EH (cell line): ENCODE measurements around the gene SLC35F3.
"Not testable (repeated sequence)": the region's sequence is repeated elsewhere in the genome, so short reads cannot be mapped to it uniquely, and the experiment has no call there.

Experiments
- DNase-seq: peaks from one replicate; pipeline ENCODE4 v3.0.0-alpha.2; 2015; ENCODE audit warnings: low read depth

SLC35F3 gene

DNA sequence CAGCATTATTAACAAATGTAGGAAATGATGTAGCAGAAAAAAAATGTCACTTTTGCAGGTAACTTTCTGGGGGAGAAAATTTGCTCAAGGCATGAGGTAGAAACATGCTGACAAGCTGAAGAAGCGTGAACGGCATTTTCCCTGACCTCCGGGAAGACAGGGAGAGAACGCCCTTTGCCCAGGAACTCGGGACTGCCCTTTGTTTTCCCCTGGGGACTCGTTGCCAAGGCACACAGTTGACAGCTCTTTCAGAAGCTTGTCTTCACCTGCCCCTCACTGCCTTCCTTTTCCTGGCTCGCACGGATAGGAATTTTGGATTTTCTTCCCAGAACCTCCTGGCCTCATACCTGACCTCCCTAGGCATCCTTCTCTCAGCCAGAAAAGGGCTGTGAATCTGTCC, 416.1 kb downstream of the SLC35F3 start:
- no peak for DNase-seq

DNA sequence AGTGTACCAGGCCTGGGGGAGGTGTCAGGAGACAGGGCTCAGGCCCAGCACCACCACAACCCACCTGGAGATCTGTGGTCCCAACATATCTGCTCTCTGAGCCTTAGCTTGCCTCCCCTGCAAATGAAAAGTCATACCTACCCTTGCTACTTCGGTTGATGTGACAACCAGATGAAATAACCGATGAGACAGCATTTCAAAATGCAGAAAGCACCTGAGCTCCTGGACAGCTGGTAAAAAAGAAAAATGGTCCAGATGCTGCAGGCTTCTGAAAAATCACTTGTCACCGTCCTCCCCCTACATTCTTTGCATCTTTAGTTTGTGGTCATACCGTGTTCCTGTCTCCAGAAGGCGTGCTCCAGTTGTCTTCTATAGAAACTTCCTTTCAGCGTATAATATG, 416.8 kb downstream of the SLC35F3 start:
- DNase-seq = no peak

DNA sequence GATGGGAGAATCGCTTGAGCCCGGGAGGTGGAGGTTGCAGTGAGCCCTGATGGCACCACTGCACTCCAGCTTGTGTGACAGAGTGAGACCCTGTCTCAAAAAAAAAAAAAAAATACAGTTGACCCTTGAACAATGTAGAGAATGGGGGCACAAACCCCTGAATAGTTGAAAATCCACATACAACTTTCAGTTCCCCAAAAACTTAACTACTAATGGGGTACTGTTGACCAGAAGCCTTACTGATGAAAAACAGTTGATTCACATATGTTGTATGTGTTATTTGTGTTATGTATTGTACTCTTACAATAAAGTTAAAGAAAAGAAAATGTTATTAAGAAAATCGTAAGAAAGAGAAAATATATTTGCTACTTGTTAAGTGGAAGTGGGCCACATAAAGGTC, 417.6 kb downstream of the SLC35F3 start:
- no peak for DNase-seq

DNA sequence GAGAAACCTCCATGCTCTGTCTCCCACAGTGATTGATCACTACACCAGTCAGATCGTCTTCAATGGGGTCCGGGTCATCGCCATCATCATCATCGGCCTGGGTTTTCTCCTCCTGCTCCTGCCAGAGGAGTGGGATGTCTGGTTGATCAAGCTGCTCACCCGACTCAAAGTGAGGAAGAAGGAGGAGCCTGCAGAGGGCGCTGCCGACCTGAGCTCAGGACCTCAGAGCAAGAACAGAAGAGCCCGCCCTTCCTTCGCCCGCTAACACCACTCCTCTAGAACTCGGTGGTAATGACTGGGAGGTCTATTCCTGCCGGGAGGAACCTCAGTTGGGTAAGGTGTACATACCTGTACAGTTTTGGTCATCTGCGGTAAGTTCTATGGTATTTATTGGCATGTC, 418.5 kb downstream of the SLC35F3 start:
- peak; percentile 18 for DNase-seq

DNA sequence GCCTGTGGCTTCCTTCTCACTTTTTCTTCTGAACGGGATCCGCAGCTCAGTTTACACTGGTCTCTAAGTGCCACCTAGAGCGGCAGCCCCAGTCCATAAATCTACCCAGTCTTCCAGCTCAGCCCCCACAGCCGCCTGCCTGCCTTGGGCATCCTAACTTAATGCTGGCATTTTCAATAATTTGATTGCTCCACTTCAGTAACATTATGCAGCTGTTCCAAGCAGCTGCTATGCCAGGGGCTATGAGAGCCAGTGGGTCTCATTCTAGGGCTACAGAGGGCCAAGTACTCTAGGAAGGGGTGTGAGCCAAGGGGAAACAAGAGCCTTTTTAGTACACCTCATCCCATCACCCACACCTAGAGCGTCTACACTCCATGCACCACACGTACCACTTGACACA, 420.3 kb downstream of the SLC35F3 start:
- DNase-seq = no peak

DNA sequence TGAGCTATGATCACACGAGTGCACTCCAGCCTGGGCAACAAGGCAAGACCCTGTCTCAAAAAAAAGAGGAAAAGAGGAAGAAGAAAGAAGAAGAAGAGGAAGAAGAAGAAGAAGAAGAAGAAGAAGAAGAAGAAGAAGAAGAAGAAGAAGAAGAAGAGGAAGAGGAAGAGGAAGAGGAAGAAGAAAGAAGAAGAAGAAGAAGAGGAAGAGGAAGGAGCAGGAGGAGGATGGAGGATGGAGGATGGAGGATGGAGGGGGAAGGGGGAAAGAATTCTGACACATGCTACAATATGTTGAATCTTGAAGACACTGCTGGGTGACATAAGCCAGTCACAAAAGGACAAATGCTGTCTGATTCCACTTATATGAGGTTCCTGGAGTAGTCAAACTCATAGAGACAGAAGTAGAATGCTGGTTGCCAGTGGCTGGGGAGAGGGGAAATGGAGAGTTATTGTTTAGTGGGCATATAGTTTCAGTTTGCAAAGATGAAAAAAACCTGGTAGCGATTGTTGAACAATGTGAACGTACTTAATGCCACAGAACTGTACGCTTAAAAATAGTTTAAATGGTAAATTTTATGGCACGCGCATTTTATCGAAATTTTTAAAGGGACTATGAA, 421.5 kb downstream of the SLC35F3 start:
- DNase-seq = no peak

DNA sequence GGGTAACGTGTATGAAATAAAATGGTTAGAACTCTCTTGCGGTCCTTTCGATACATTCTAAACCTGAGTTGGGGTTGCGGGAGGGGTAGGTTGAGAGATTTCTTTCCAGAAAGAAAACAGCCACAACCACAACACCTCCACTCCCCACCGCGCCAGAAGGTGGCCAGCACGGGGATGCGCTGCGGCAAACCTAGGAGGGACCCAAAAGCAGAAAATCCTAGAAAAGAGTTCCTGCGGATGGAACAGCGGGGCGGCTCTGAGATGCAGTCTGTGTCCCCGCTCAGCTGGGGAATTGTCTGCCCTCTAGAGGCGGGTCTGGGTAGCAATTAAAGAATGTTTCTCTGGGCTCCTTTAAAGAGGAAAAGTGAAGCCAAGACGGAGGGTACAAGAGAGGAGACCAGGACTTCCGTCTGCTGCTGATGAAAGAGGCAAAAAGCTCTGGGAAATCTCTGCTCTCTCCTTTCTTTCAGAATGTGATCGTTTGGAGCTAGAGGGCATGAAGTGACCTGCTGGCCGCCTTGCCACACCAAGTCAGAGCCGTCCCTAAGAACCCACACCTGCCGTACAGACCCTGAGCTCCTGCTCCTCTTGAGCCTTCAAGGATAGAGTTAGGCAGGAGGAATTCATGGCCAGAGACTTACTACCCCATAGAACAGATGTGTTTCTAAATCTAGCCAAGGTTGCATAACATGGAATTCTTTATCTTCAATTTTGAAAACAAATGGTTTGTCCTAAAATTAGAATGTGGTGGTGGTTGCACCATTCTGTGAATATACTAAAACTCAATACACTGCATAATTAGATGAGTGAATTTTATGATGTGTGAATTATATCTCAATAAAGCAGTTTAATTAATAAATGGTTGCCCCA, 422.3 kb downstream of the SLC35F3 start:
- peak; percentile 70 for DNase-seq

DNA sequence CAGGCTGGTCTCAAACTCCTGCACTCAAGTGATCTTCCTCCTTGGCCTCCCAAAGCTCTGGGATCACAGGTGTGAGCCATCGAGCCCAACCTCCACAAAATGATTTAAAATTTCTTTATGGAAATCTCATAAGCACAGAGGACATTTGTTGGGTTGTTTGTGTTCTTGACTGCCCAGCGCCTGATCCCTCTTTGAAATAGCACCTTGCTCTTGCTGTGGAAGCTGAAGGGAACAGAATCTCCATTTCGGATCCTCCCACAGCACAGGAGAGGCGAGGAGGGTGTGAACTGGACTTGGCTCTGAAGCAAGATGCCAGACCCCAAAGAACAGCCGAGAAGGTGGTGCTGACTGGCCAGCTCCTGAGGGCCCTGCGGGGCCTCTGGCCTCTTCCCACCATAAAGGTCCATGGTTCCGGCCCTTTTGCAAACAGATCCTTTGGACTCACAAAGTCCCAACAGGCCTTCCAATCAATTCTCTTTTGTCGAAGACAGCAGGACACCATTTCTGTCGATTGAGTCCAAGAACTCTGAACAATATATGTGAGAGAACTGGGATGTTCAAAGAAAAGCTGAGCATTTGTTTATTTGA, 423.2 kb downstream of the SLC35F3 start:
- DNase-seq = no peak

DNA sequence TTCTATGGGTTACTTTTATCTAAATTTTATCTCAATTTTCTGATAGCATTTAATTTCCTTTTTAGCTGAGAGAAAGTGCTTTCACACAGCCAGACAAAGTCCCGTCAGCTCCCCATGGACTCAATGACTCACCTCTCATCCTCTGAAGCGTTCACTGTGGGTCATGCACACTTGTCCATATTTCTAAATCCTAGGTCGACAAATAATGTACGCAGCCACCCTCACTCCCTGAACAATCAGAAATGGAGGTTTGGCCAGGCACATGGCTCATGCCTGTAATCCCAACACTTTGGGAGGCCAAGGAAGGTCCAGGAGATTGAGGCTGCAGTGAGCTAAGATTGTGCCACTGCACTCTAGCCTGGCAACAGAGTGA, 426.4 kb downstream of the SLC35F3 start:
- no peak for DNase-seq

DNA sequence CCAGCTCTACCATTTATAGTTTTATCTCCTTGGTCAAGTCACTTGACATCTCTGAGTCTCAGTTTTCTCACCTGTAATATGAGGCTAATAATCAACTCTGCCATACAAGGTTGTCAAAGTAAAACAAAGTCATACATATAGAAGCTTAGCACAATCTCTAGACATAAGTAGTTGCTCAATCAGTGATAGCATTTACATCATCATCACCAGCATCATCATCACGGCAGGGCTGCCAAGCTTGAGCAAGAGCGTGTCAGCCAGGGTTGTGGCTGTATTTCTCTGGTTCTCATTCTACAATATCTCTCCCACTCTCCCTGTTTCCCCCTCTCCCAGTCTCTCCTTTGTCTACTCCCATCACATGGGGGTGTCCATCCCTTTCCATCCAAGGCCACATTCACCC, 427.0 kb downstream of the SLC35F3 start:
- no peak for DNase-seq

DNA sequence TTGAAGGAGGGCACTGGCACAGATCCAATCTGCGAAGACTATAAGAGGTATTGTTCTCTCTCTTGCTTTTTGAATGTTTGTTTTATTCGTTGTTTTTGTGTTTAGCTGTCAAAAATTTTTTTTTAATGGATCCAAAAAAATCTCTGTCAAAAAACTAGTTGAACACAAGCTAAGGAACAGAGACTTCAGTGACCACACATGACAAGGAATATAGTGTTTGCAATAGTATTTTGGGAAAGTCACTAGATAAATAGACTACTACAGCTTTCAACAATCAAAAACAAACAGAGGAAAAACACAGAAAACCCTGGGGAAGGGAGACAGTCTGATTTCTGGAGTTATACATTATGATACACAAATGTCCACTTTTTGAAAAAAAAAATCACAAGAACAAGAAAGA, 431.9 kb downstream of the SLC35F3 start:
- DNase-seq = no peak

DNA sequence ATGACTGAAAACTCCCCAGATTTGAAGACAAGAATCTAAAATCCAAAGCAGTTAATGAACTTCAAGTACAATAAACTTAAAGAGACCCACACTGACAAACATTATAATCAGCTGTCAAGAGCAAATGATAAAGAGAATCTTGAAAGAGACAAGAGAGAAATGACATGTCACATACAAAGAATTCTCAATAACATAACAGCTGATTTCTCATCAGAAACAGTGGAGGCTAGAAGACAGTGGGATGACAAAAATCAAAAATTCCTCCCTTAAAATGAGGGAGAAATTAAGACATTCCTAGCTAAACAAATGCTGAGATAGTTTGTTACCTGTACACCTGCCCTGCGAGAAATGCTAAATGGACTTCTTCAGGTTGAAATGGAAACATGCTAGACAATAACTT, 432.8 kb downstream of the SLC35F3 start:
- DNase-seq = no peak

DNA sequence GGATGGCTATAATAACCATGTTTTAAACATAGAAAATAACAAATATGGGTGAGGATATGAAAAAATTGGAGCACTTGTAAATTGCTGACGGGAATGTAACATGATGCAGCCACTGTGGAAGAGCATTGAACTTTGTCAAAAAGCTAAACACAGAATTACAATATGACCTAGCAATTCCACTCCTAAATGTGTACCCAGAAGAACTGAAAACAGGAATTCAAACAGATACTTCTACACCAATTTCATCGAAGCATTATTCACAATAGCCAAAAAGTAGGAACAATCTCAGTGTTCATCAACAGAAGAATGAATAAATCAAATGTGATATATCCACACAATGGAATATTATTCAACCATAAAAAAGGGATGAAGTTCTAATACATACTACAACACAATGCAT, 436.1 kb downstream of the SLC35F3 start:
- DNase-seq = no peak

DNA sequence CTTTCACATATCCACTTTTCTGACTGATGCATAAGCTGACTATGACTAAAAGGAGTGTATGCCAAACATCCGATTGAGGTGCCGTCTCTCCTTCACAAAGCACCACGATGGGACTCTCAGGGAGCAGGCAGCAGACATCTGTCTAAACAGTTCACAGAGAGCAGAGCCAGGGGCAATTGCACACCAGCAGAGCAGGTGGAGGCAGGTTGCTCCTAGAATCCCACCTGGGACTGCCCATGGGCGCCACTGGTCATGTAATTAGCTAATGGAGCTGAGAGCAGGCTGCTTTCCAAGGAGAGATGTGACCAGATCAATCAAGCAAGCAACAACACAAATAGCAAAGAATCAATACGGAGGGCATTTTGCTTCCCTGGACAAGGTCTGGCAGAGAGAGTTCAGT, 438.3 kb downstream of the SLC35F3 start:
- no peak for DNase-seq

DNA sequence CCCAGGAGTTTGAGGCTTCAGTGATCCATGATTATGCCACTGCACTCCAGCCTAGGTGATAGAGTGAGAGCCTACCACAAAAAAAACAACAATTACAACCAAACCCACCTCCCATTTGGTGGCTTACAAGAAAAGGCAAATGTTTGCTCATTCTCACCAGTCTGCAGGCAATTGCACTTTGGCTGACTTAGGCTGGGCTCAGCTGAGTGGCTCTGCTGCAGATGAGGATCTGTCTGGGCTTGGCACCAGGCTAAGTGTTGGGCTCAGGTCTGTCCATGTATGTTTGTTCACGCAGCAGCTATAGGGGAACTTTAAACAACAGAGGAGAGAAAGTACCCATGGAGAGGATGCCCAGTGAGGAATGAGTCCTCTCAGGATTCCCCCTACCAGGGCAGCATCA, 440.8 kb downstream of the SLC35F3 start:
- DNase-seq = no peak

DNA sequence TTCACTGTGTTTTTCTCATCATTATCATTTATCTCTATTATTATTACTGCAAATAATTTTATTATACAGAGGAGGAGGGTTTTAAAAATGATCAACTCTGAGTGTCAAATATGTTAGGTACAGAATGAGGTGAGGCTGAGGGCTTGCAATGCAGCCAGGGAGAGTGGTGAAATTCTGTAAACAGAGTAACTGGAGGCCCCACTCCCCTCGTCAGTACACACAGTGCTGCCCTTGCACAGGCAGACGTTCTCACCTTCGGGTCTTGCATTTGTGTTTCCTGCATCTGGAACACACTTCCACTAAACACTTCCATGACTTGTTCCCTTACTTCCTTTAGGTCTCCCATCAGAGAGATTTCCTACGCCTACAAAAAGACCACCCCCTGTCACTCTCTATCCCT, 444.5 kb downstream of the SLC35F3 start:
- DNase-seq = no peak

DNA sequence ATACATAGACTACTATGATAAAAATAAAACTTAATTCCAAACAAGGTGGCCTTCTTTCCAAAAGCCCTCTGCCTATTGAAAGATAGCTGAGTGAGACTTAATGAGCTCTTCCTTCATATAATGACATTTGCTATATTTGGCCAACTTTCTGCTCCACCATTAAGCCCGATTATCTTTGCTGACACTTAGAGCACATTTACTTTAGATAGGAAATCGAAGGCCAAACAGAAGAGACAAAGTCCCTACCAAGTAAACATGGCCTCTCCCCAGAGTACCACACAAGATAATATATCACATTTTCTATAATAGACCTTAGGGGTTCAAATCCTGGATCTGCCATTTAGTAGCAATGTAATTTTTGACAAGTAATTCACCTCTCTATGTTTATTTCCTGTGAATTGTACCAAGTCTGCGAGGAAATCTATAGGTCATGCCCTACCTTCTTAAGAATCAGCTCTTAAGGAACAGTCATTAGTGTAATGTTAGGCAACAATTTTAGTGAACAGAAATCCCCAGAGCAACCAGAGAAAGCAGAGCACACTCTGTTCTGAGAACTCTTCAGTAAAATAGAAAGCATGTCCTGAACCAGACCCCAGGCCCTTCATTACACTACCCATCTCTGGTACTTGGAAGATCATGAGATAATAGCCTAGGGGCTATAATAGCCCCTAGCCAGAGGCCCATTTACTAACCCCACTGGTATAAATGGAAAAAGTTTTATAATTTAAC, 451.5 kb downstream of the SLC35F3 start:
- DNase-seq = no peak

DNA sequence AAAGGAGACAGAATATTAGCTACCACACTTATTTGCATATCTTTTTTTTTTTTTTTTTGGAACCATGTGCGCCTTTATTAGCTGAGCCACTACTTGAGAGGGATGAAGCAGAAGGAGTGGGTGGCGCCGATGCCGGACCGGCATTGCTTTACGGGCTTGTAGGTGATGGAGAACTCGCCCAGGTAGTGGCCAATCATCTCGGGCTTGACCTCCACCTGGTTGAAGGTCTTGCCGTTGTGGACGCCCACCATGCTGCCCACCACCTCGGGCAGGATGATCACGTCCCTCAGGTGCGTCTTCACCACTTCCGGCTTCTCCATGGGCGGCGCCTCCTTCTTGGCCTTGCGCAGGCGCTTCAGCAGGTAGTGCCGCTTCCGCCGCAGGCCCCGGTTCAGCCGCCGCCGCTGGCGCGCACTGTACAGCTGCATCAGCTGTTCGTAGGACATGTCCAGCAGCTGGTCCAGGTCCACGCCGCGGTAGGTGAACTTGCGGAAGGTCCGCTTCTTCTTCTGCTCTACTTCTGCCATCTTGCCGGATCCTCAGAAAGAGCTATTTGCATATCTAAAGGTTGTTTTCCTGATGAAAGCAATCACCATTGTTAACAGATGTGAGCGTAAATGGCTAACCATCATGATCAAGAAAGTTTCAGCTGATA, 452.3 kb downstream of the SLC35F3 start:
- DNase-seq = not testable (repeated sequence)

DNA sequence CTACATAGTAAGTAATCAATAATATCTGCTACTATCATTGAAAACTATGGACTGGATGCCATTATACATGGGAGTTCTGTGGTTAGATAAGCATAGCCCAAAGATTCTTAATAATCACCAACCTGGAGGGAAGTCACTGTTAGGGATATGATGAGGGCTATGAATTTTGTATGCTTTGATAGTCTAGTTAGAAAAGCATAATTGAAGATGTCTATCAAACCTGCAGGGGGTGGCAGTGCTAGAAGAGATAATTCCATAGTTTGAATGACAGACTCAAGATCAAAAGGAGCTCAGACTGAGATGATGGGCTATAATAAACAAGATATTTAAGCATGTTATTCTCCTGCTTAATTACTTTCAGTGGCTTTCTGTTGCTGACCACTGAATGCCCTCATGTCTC, 453.4 kb downstream of the SLC35F3 start:
- DNase-seq = no peak

DNA sequence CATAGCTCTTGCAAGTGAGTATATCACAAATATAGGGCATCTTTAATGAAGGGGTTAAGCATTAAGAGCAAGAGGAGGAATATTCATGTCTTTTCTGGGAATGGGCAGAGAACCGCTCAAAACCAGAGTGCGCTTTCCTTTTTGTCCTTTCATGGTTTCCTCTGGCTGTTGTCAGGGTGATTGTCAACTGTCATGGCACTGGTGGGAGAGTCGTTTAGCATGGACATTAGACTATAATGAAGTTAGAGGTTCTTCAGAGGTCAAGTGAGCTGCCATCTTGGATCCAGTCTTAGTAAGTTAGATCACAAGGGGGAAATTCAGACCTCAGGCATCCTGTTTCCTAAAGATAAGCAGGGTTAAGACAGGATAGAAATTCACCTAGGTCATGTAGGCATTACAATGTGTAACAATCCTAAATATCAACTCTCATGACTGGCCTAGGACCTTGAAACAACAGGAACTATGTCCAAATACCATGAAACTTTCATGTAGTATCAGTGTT, 456.7 kb downstream of the SLC35F3 start:
- no peak for DNase-seq

DNA sequence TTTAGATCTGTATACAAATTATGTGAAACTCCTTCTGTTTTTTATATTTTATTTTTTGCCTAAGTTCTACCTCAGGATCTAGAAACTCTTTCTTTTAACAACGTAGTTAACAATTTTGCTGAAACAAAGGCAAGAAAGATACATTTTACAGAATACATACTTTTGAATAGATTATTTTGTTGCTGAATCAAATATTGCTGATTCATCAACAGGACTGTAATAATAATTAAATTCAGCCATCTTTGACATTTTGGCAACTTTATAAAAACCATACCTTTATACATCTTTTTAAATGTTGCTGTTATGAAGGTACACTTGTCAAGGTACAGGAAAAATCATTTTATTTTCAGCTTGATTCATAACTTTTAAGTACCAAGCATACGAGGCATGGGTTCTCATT, 458.1 kb downstream of the SLC35F3 start:
- DNase-seq = no peak
